HCT116 (cell line): Measurements from ENCODE around the gene UNKL. TPM values are rescaled to one million over a fixed set of nuclear protein-coding genes. Genes with fewer than 3 reads are reported as not detected.

Experiments
- ATAC-seq: fragments of 200-7000 bp; cut with Tn5 transposase; 2 replicates; pipeline ENCODE4 v1.9.1; 2020; ENCODE audit warnings: mild to moderate bottlenecking, moderate library complexity
- BruUV-seq: library from RNA; stranded (reverse); fragments of 400-500 nt; replicated peaks from 2 replicates; lab custom pipeline; 2021; lab: Mats Ljungman, UMichigan
- CTCF ChIA-PET: fragments of 300-600 bp; sonication (Branson Sonifier 250); formaldehyde crosslinking; loops from one replicate; lab custom pipeline; 2021; ENCODE audit warnings: antibody characterized with exemption; lab: Charles Lee
- POLR2A ChIA-PET: fragments of 300-600, 350-600 bp; sonication (Branson Sonifier 250); formaldehyde crosslinking; loops from one replicate; lab custom pipeline; 2021; ENCODE audit warnings: antibody characterized with exemption; lab: Charles Lee
- RAD21 ChIA-PET, 2 experiments: fragments of 300-600 bp; sonication (Branson Sonifier 250); formaldehyde crosslinking; loops; one replicate each; lab custom pipeline; 2023; ENCODE audit warnings: low total read pairs in 2 of 2; ENCODE audit not compliant: uncharacterized antibody in 2 of 2, unreplicated experiment in 2 of 2, low non-redundant PET in 1 of 2; lab: Charles Lee
- DNase-seq: peaks from one replicate; pipeline ENCODE4 v3.0.0-alpha.2; 2010; ENCODE audit warnings: low read depth, low spot score
- H2AFZ ChIP-seq: fragments of 200-600 bp; shearing (Covaris generic), sonication (generic); 2 replicates; pipeline ENCODE4 v1.6.1; 2017; ENCODE audit warnings: low read depth, mixed run types, mixed read lengths, antibody characterized with exemption, low read length; ENCODE audit not compliant: poor library complexity, severe bottlenecking
- H3K27ac ChIP-seq: 2 replicates; pipeline ENCODE4 v1.5.1; 2012; ENCODE audit warnings: low read depth, low read length
- H3K27me3 ChIP-seq: fragments of 200-600 bp; sonication (generic); 2 replicates; pipeline ENCODE4 v1.6.1; 2016; ENCODE audit warnings: mixed run types, low read length, mixed read lengths; ENCODE audit not compliant: insufficient read depth
- H3K36me3 ChIP-seq, 2 experiments: fragments of 200-500 bp in 1 of 2; fragments of 200-600 bp in 1 of 2; sonication (Bioruptor generic) in 1 of 2; sonication (generic) in 1 of 2; 2 replicates each; pipeline versions ENCODE4 v1.5.1 to v1.6.1; 2014 to 2016; ENCODE audit warnings: low read length in 2 of 2, inconsistent platforms in 1 of 2, mixed read lengths in 1 of 2, mixed run types in 1 of 2; ENCODE audit not compliant: insufficient read depth in 2 of 2, control insufficient read depth in 1 of 2
- H3K4me1 ChIP-seq, 2 experiments: fragments of 200-600 bp in 1 of 2; sonication (generic) in 1 of 2; 2 replicates each; pipeline versions ENCODE4 v1.5.1 to v1.6.1; 2012 to 2017; ENCODE audit warnings: low read length in 2 of 2, inconsistent platforms in 1 of 2, mild to moderate bottlenecking in 1 of 2, mixed read lengths in 1 of 2, mixed run types in 1 of 2, moderate library complexity in 1 of 2; ENCODE audit not compliant: insufficient read depth in 2 of 2, control insufficient read depth in 1 of 2
- H3K4me2 ChIP-seq: fragments of 200-600 bp; sonication (generic); 2 replicates; pipeline ENCODE4 v1.6.1; 2017; ENCODE audit warnings: mixed run types, low read length, mixed read lengths
- H3K4me3 ChIP-seq, 2 experiments: fragments of 200-600 bp in 1 of 2; sonication (generic) in 1 of 2; replicated peaks in 1 of 2; 2 replicates each; pipeline ENCODE4 v1.5.1; 2011 to 2016; ENCODE audit warnings: low read length in 2 of 2, control low read depth in 1 of 2, low read depth in 1 of 2, mild to moderate bottlenecking in 1 of 2, mixed read lengths in 1 of 2, mixed run types in 1 of 2
- H3K79me2 ChIP-seq: fragments of 200-600 bp; sonication (generic); 2 replicates; pipeline ENCODE4 v1.6.1; 2017; ENCODE audit warnings: mild to moderate bottlenecking, mixed run types, low read length, moderate library complexity, mixed read lengths; ENCODE audit not compliant: insufficient read depth
- H3K9ac ChIP-seq: fragments of 200-600 bp; sonication (generic); 2 replicates; pipeline ENCODE4 v1.6.1; 2016; ENCODE audit warnings: low read length, mixed read lengths
- H3K9me2 ChIP-seq: fragments of 200-600 bp; sonication (generic), shearing (Covaris generic); 2 replicates; pipeline ENCODE4 v1.6.1; 2017; ENCODE audit warnings: mixed run types, mild to moderate bottlenecking, moderate library complexity; ENCODE audit not compliant: insufficient read depth
- H3K9me3 ChIP-seq, 2 experiments: fragments of 200-500 bp in 1 of 2; fragments of 200-600 bp in 1 of 2; sonication (Bioruptor generic) in 1 of 2; sonication (generic) in 1 of 2; 2 replicates each; pipeline ENCODE4 v1.6.1; 2014 to 2017; ENCODE audit warnings: low read length in 2 of 2, mixed read lengths in 2 of 2, inconsistent platforms in 1 of 2, low read depth in 1 of 2, mild to moderate bottlenecking in 1 of 2, mixed run types in 1 of 2, moderate library complexity in 1 of 2; ENCODE audit not compliant: control insufficient read depth in 1 of 2, insufficient read depth in 1 of 2
- H4K20me1 ChIP-seq: fragments of 200-600 bp; sonication (generic), shearing (Covaris generic); 2 replicates; pipeline ENCODE4 v1.6.1; 2017; ENCODE audit warnings: mixed run types, mild to moderate bottlenecking, moderate library complexity; ENCODE audit not compliant: insufficient read depth
- ATF3 ChIP-seq: IDR thresholded peaks from 2 replicates; pipeline ENCODE4 v1.6.1; 2012
- EGR1 ChIP-seq: IDR thresholded peaks from 2 replicates; pipeline ENCODE4 v1.6.1; 2012; ENCODE audit warnings: low read depth
- ELF1 ChIP-seq: IDR thresholded peaks from 2 replicates; pipeline ENCODE4 v1.6.1; 2012; ENCODE audit warnings: low read depth, borderline replicate concordance
- EZH2phosphoT487 ChIP-seq: fragments of 200-600 bp; IDR thresholded peaks from 2 replicates; pipeline ENCODE4 v1.6.1; 2018; ENCODE audit warnings: antibody characterized with exemption, borderline replicate concordance
- FOSL1 ChIP-seq: IDR thresholded peaks from 2 replicates; pipeline ENCODE4 v1.6.1; 2012; ENCODE audit warnings: low read depth
- JUND ChIP-seq: IDR thresholded peaks from 2 replicates; pipeline ENCODE4 v1.6.1; 2012
- MAX ChIP-seq: IDR thresholded peaks from 2 replicates; pipeline ENCODE4 v1.6.1; 2012
- RAD21 ChIP-seq: IDR thresholded peaks from 2 replicates; pipeline ENCODE4 v1.6.1; 2012; ENCODE audit warnings: low read depth, mild to moderate bottlenecking
- REST ChIP-seq: IDR thresholded peaks from 2 replicates; pipeline ENCODE4 v1.6.1; 2012; ENCODE audit warnings: low read depth
- SIN3A ChIP-seq: IDR thresholded peaks from 2 replicates; pipeline ENCODE4 v1.6.1; 2012; ENCODE audit warnings: low read depth
- SP1 ChIP-seq: IDR thresholded peaks from 2 replicates; pipeline ENCODE4 v1.6.1; 2012; ENCODE audit warnings: low read depth
- YY1 ChIP-seq: IDR thresholded peaks from 2 replicates; pipeline ENCODE4 v1.6.1; 2011; ENCODE audit warnings: low read length, low read depth, moderate library complexity, mild to moderate bottlenecking; ENCODE audit not compliant: insufficient replicate concordance; ENCODE audit errors: extremely low read depth
- ZBTB33 ChIP-seq: IDR thresholded peaks from 2 replicates; pipeline ENCODE4 v1.6.1; 2011; ENCODE audit warnings: mild to moderate bottlenecking, low read length, moderate library complexity; ENCODE audit not compliant: insufficient replicate concordance; ENCODE audit errors: extremely low read depth
- ZFX ChIP-seq: fragments of 450-650 bp; IDR thresholded peaks from 2 replicates; pipeline ENCODE4 v1.6.1; 2017
- intact Hi-C: fragments of 100-400 bp; cut with micrococcal nuclease; formaldehyde crosslinking; loops from 2 replicates; pipeline ENCODE4 v1.10.0; 2022
- total RNA-seq: library from RNA; stranded (reverse); gene quantifications from one replicate; pipeline ENCODE4 v1.2.1, GENCODE V29; 2021; ENCODE audit not compliant: unreplicated experiment

UNKL gene
- total RNA-seq, 1 experiment from 2014 or later, result 24.9 TPM

GRCh38 chr16:1401758-1402154 is 12.7 kb downstream of the UNKL start:
- CTCF ChIA-PET, result no interaction called here
- no TSS peak for BruUV-seq
- Histone ChIP-seq H3K4me2 (no peak overlapping the region), H3K9ac (no peak overlapping the region), H3K27me3 (no peaks in the 10 kb centered on the region), H3K79me2 (no peaks in the 10 kb centered on the region), H3K4me1 (no peaks in the 10 kb centered on the region), H3K9me3 (no peaks in the 10 kb centered on the region), H3K9me2 (no peaks in the 10 kb centered on the region), H4K20me1 (no peaks in the 10 kb centered on the region), H3K36me3 (no peaks in the 10 kb centered on the region), H3K27ac (no peak overlapping the region), H3K4me3 (no peak overlapping the region), H2AFZ (no peak overlapping the region)
- POLR2A ChIA-PET, result no interaction called here
- DNase-seq (no peak), ATAC-seq (no peak)
- RAD21 ChIA-PET, result no interaction called here
- no peak for TF ChIP-seq ZBTB33
- no peak for TF ChIP-seq FOSL1
- no peak for TF ChIP-seq YY1
- no peak for TF ChIP-seq ATF3
- TF ChIP-seq JUND, result no peak
- TF ChIP-seq ELF1, result no peak
- intact Hi-C loops, result no loop called here

- H3K4me2 ChIP-seq, result no peak overlapping the region
- no peaks in the 10 kb centered on the region for H3K4me1 ChIP-seq
- H3K9ac ChIP-seq, result no peak overlapping the region
- H3K9me3 ChIP-seq, result no peaks in the 10 kb centered on the region
- no peak overlapping the region for H2AFZ ChIP-seq
- no peak overlapping the region for H3K4me3 ChIP-seq
- H3K9me2 ChIP-seq, result no peaks in the 10 kb centered on the region
- H3K27me3 ChIP-seq, result no peaks in the 10 kb centered on the region
- H3K36me3 ChIP-seq, result no peaks in the 10 kb centered on the region
- BruUV-seq, result no TSS peak
- POLR2A ChIA-PET, result no interaction called here
- ATAC-seq, result no peak
- TF ChIP-seq RAD21 (no peak), REST (no peak), SP1 (no peak), MAX (no peak), ZFX (no peak), EZH2phosphoT487 (no peak), EGR1 (no peak), SIN3A (no peak), FOSL1 (no peak)
- TF ChIP-seq, all 23 proteins: peak for 0
- Histone ChIP-seq H4K20me1 (no peaks in the 10 kb centered on the region), H3K79me2 (no peaks in the 10 kb centered on the region), H3K27ac (no peak overlapping the region)
- intact Hi-C loops, result no loop called here
- RAD21 ChIA-PET, result no interaction called here
- no peak for DNase-seq
- CTCF ChIA-PET, result no interaction called here
These were observed 13.3 kb downstream of the UNKL start for GRCh38 chr16:1401061-1401757.
